Measurements from ENCODE around the gene KCNH4. TPM values are rescaled to one million over a fixed set of nuclear protein-coding genes. Genes with fewer than 3 reads are reported as not detected.

KCNH4 gene
- total RNA-seq, 1 donor from 2014 or later: not detected

DNA sequence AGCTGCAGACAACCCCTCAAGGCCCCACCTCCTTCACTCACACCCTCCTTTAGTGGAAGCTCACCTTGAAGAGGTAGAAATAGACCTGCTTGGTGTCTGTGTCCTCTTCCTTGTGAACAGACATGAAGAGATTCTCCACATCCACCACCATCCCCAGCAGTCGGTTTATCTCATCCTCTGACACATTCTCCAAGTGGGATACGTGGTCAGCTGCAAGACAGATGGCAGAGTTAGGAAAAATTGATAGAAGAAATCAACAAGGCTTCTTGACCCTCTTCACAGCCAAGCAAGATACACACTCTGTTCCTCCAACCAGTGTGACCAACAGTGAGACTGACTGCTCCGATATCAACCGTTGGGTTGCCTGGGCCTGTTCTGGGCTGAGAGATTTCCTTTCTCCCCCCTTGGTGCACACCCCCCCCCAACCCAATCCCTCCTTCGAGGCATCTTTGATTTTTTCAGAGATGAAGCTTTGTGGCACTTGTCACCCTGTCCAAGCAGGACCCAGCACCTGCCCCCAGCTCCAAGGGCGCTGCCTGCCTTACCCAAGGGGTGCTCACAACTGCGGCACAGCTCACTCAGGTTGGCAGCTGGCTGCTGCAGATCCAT is 60.7 kb downstream of the KCNH4 start:
- no peaks in the 10 kb centered on the region for H3K27me3 ChIP-seq (ENCODE audit: control insufficient read depth in 3 of 3, insufficient read depth in 3 of 3, low read length in 3 of 3)
- H3K4me1 ChIP-seq (ENCODE audit: control insufficient read depth in 3 of 3, insufficient read depth in 3 of 3, low read length in 3 of 3): peaks cover 19 to 29% (median 22%) of the 10 kb centered on the region in 3 donors
- peak overlapping the region; percentile 23 to 54 (median 27) for H3K9ac ChIP-seq (ENCODE audit: low read depth in 1 of 3, low read length in 3 of 3)
- no peak overlapping the region for H3K27ac ChIP-seq (ENCODE audit: low read depth, low read length)
- H3K9me3 ChIP-seq (ENCODE audit: control insufficient read depth in 3 of 3, low read length in 3 of 3): no peaks in the 10 kb centered on the region
- H3K36me3 ChIP-seq (ENCODE audit: control insufficient read depth in 3 of 3, insufficient read depth in 3 of 3, low read length in 3 of 3): peaks cover 33 to 40% (median 37%) of the 10 kb centered on the region in 3 donors
- peak overlapping the region; percentile 59 to 71 (median 66) for H3K4me3 ChIP-seq (ENCODE audit: low read length in 3 of 3)

DNA sequence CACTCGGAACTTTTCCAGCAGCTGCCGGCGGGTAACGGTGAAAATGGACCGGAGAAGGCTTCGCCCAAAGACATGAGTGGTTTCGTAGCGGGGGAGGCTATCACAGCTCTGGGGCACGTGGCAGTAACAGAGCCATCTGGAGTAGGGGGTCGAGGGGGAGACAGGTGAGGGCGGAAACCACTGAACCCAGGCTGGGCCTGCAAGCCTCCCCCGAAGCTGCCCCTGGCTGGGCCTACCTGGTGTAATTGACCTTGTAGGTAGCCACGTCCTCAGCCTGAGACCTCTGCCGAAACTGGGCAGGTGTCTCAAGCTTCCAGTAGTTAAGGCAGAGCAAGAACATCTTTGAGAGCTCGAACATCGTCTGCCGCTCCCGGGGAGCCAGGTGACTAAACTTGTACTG is 61.6 kb downstream of the KCNH4 start:
- peaks cover 34 to 44% (median 39%) of the 10 kb centered on the region in 3 donors for H3K36me3 ChIP-seq (ENCODE audit: control insufficient read depth in 3 of 3, insufficient read depth in 3 of 3, low read length in 3 of 3)
- no peaks in the 10 kb centered on the region for H3K27me3 ChIP-seq (ENCODE audit: control insufficient read depth in 3 of 3, insufficient read depth in 3 of 3, low read length in 3 of 3)
- H3K9me3 ChIP-seq (ENCODE audit: control insufficient read depth in 3 of 3, low read length in 3 of 3): no peaks in the 10 kb centered on the region
- no peak overlapping the region for H3K4me3 ChIP-seq (ENCODE audit: low read length in 3 of 3)
- peaks cover 19 to 29% (median 22%) of the 10 kb centered on the region in 3 donors for H3K4me1 ChIP-seq (ENCODE audit: control insufficient read depth in 3 of 3, insufficient read depth in 3 of 3, low read length in 3 of 3)
- H3K9ac ChIP-seq (ENCODE audit: low read depth in 1 of 3, low read length in 3 of 3): peak overlapping the region in 1 of 3 donors; percentile 25
- H3K27ac ChIP-seq (ENCODE audit: low read depth, low read length): no peak overlapping the region

DNA sequence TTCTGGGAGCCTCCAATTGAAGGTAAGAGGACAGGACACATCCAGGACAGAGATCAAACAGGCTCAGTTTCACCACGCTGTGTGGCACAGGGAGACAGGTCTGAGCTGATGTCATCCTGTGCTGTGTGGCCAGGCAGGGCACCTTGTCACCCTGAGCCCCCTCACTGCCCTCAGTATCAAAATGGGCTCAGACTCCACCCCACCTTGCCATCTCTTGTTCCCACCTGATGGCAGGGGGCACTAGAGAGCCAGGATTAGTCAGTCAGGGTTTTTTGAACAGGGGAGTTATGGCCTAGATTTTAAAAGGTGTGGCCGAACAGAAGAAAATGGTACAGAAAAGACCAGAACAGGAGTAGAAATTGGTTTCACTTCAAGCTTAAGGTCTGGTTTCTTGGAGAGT is 62.4 kb downstream of the KCNH4 start:
- no peaks in the 10 kb centered on the region for H3K9me3 ChIP-seq (ENCODE audit: control insufficient read depth in 3 of 3, low read length in 3 of 3)
- peaks cover 19 to 29% (median 22%) of the 10 kb centered on the region in 3 donors for H3K4me1 ChIP-seq (ENCODE audit: control insufficient read depth in 3 of 3, insufficient read depth in 3 of 3, low read length in 3 of 3)
- H3K4me3 ChIP-seq (ENCODE audit: low read length in 3 of 3): no peak overlapping the region
- peak overlapping the region in 1 of 3 donors; percentile 25 for H3K9ac ChIP-seq (ENCODE audit: low read depth in 1 of 3, low read length in 3 of 3)
- peaks cover 37 to 47% (median 41%) of the 10 kb centered on the region in 3 donors for H3K36me3 ChIP-seq (ENCODE audit: control insufficient read depth in 3 of 3, insufficient read depth in 3 of 3, low read length in 3 of 3)
- H3K27ac ChIP-seq (ENCODE audit: low read depth, low read length): no peak overlapping the region
- H3K27me3 ChIP-seq (ENCODE audit: control insufficient read depth in 3 of 3, insufficient read depth in 3 of 3, low read length in 3 of 3): no peaks in the 10 kb centered on the region

DNA sequence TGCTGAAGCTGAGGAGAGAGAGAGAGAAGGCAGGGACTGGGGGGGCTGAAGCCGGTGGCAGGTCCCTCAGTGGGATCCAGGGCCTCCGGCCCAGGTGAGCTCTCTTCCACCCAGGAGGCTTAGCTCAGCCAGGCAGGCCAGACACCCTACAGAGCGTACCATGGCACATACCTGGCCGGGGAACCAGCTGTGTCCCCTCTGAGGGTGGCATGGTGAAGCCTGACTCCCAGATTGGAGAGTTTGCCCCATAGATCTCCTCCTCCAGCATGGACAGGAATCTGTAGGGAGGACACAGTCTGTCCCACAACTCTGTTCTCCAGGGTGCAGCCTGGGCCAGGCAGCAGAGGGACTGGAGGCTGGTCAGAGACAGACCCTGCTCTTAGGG is 62.8 kb downstream of the KCNH4 start:
- H3K27me3 ChIP-seq (ENCODE audit: control insufficient read depth in 3 of 3, insufficient read depth in 3 of 3, low read length in 3 of 3): no peaks in the 10 kb centered on the region
- H3K4me3 ChIP-seq (ENCODE audit: low read length in 3 of 3): no peak overlapping the region
- no peak overlapping the region for H3K9ac ChIP-seq (ENCODE audit: low read depth in 1 of 3, low read length in 3 of 3)
- H3K27ac ChIP-seq (ENCODE audit: low read depth, low read length): no peak overlapping the region
- H3K4me1 ChIP-seq (ENCODE audit: control insufficient read depth in 3 of 3, insufficient read depth in 3 of 3, low read length in 3 of 3): peaks cover 22 to 32% (median 22%) of the 10 kb centered on the region in 3 donors
- H3K9me3 ChIP-seq (ENCODE audit: control insufficient read depth in 3 of 3, low read length in 3 of 3): no peaks in the 10 kb centered on the region
- H3K36me3 ChIP-seq (ENCODE audit: control insufficient read depth in 3 of 3, insufficient read depth in 3 of 3, low read length in 3 of 3): peaks cover 41 to 47% (median 43%) of the 10 kb centered on the region in 3 donors

DNA sequence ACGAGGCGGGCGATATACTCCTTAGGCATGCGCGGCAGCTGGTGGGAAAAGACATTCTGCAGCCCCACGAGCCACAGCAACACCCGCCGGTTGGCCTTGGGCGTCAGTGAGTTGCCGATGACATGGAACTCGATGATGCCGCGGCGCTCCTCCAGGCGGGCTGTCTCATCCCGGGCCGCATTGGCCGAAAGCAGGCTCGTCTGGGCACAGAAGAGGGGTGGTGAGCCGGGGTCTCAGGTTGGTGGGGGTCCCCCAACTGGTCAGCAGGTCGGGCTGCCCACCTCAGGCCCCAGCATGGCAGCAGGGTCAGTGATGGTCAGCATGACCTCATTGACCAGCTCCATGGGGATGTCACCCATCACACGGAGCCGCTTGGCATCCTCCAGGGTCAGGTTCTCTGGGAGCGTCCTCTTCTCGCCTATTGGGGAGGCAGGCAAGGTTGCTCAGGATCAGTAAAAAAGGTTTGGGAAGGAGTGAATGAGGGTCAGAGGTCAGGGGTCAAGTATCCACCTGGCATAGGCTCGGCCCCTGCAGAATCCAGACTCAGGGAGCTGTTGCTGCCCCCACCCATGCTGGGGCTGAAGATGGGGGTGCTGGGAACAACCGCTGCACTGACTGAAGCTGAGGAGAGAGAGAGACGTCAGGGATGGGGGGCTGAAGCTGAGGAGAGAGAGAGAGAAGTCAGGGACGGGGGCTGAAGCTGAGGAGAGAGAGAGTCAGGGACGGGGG is 63.4 kb downstream of the KCNH4 start:
- Histone ChIP-seq H3K4me1 (ENCODE audit: control insufficient read depth in 3 of 3, insufficient read depth in 3 of 3, low read length in 3 of 3) (peaks cover 23 to 33% (median 27%) of the 10 kb centered on the region in 3 donors), H3K4me3 (ENCODE audit: low read length in 3 of 3) (no peak overlapping the region), H3K9me3 (ENCODE audit: control insufficient read depth in 3 of 3, low read length in 3 of 3) (no peaks in the 10 kb centered on the region), H3K27me3 (ENCODE audit: control insufficient read depth in 3 of 3, insufficient read depth in 3 of 3, low read length in 3 of 3) (no peaks in the 10 kb centered on the region), H3K27ac (ENCODE audit: low read depth, low read length) (no peak overlapping the region), H3K36me3 (ENCODE audit: control insufficient read depth in 3 of 3, insufficient read depth in 3 of 3, low read length in 3 of 3) (peaks cover 42 to 47% (median 45%) of the 10 kb centered on the region in 3 donors), H3K9ac (ENCODE audit: low read depth in 1 of 3, low read length in 3 of 3) (no peak overlapping the region)

DNA sequence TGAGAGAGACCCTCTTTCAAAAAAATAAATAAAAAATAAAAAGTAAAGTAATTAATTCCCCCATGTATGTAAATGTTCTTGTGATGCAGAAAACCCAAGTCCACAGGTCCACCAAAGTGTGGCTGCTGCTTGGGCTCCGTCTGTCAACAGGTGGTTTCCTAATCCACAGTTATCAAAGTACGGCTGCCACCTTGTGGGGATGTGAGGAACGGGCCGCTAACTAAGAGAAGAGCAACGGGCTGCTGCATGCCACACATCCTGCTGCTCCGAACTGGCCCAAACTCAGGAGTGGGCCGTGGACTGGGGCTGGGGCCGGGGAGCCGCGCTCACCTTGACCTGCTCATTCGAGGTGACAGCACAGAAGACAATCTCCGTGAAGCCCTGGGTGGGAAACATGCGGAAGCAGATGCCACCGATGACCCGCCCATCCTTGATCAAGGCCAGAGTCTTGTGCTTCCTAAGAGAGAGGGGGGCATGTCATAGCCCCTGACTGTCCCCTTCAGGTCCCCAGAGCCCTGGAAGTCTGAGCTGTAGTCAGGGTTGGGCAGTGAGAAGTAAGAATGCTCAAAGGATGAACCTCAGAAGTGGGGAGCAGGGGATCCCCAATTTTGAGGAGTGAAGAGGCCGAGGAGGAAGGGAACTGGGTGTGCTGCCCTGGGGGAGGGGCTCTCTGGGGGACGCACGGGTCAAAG is 64.1 kb downstream of the KCNH4 start:
- Histone ChIP-seq H3K4me1 (ENCODE audit: control insufficient read depth in 3 of 3, insufficient read depth in 3 of 3, low read length in 3 of 3) (peaks cover 23 to 36% (median 27%) of the 10 kb centered on the region in 3 donors), H3K27ac (ENCODE audit: low read depth, low read length) (no peak overlapping the region), H3K36me3 (ENCODE audit: control insufficient read depth in 3 of 3, insufficient read depth in 3 of 3, low read length in 3 of 3) (peaks cover 42 to 47% (median 45%) of the 10 kb centered on the region in 3 donors), H3K9ac (ENCODE audit: low read depth in 1 of 3, low read length in 3 of 3) (no peak overlapping the region), H3K9me3 (ENCODE audit: control insufficient read depth in 3 of 3, low read length in 3 of 3) (no peaks in the 10 kb centered on the region), H3K27me3 (ENCODE audit: control insufficient read depth in 3 of 3, insufficient read depth in 3 of 3, low read length in 3 of 3) (no peaks in the 10 kb centered on the region), H3K4me3 (ENCODE audit: low read length in 3 of 3) (no peak overlapping the region)

DNA sequence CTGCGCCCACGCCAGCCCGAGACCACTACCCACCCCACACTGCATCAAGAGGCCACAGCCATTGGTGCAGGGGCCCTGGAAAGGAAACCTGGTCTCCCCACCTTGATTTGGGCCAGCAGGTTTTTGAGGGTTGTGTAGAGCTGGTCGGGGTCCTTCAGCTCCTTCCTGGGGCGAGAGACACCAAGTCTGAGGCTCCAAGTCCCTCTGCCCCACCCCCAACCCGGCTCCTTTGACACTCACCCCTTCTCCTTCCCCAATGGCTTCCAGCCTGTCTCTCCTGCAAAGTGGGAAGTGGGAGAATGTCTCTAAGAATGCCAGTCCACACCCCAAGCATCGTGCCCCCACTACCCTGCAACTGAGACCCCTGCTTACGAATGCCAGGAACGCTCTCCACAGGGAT is 66.8 kb downstream of the KCNH4 start:
- Histone ChIP-seq H3K4me1 (ENCODE audit: control insufficient read depth in 3 of 3, insufficient read depth in 3 of 3, low read length in 3 of 3) (peaks cover 16 to 31% (median 22%) of the 10 kb centered on the region in 3 donors), H3K4me3 (ENCODE audit: low read length in 3 of 3) (no peak overlapping the region), H3K36me3 (ENCODE audit: control insufficient read depth in 3 of 3, insufficient read depth in 3 of 3, low read length in 3 of 3) (peaks cover 37 to 43% (median 43%) of the 10 kb centered on the region in 3 donors)

DNA sequence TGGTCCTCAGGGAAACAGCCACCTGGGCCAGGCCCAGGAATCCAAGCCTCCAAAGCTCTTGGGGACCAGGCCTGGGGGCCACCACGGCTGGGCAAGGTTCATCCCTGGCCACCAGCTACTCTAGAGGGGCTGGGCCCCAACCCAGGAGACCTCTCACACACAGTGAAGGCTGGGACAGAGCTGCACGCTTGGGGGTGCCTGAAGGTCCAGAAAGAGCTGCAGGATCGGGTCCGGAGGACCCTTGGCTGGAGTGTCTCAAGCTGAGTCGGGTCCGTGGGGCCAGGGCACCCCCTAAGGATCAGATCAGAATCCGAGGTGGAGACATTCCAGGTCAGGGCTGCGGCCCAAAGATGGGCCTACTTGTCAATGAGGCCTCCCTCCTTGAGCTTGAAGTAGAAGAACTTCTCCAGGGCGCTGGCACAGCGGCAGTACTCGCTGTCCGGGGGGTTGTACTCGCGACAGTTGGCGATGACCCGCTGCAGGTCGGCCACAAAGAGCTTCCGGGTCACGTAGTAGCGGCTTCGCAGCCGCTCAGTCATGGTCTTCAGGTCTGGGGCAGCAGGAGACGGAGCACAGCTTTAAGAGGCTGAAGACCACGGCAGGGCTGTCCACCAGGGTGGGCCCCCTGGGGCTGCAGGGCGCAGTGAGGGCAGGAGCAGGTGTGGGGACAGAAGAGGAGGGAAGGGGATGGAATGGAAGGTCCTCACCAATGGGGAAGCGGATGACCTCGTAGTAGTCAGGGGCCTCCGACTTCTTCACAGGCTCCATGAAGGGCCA is 67.5 kb downstream of the KCNH4 start:
- Histone ChIP-seq H3K36me3 (ENCODE audit: control insufficient read depth in 3 of 3, insufficient read depth in 3 of 3, low read length in 3 of 3) (peaks cover 32 to 43% (median 42%) of the 10 kb centered on the region in 3 donors), H3K27me3 (ENCODE audit: control insufficient read depth in 3 of 3, insufficient read depth in 3 of 3, low read length in 3 of 3) (no peaks in the 10 kb centered on the region), H3K9ac (ENCODE audit: low read depth in 1 of 3, low read length in 3 of 3) (peak overlapping the region; percentile 81 to 91 (median 88)), H3K9me3 (ENCODE audit: control insufficient read depth in 3 of 3, low read length in 3 of 3) (no peaks in the 10 kb centered on the region), H3K4me3 (ENCODE audit: low read length in 3 of 3) (peak overlapping the region in 1 of 3 donors; percentile 90), H3K27ac (ENCODE audit: low read depth, low read length) (peak overlapping the region; percentile 90), H3K4me1 (ENCODE audit: control insufficient read depth in 3 of 3, insufficient read depth in 3 of 3, low read length in 3 of 3) (peaks cover 16 to 31% (median 22%) of the 10 kb centered on the region in 3 donors)

More for the DNA sequence above, 66.8 kb downstream of the KCNH4 start:
- Histone ChIP-seq H3K27ac (ENCODE audit: low read depth, low read length) (no peak overlapping the region), H3K27me3 (ENCODE audit: control insufficient read depth in 3 of 3, insufficient read depth in 3 of 3, low read length in 3 of 3) (no peaks in the 10 kb centered on the region), H3K9me3 (ENCODE audit: control insufficient read depth in 3 of 3, low read length in 3 of 3) (no peaks in the 10 kb centered on the region), H3K9ac (ENCODE audit: low read depth in 1 of 3, low read length in 3 of 3) (no peak overlapping the region)

DNA sequence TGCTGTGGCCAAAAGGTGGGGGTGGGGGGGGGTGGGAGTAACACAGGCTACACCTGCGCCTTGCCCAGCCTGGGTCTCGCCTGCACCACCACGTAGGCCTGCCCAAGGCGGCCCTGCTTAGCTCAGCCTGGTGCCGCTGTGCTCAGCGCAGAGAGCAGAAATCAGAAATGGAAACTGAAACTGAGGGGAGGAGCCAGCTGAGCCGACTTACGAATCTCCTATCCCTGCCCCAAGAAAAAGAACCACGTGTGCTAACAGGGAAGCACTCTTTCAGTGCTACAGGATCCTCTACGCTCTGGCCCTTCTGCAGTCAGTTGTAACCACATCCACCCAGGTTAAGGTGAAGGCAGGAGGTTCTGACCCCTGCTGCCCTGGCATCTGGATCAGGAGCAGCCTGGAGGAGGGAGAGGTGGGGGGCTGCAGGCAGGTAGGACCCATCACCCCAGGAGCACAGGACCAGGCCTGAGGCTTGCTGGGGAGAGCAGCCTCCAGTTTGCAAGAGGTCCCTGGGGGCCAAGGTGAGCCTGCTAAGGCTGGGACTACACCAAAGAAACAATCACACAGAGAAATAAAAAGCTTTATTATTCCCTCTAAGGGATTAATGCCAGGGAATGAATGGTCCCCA is 68.3 kb downstream of the KCNH4 start, which contains the start of gene DHX58:
DHX58 (minus strand) TSS at position 163 of the 625 bp plus-strand sequence. CDS start 822 bp downstream, outside the sequence.
- H3K36me3 ChIP-seq (ENCODE audit: control insufficient read depth in 3 of 3, insufficient read depth in 3 of 3, low read length in 3 of 3): peaks cover 32 to 41% (median 34%) of the 10 kb centered on the region in 3 donors
- H3K4me3 ChIP-seq (ENCODE audit: low read length in 3 of 3): peak within 1 kb of the TSS; percentile 86 to 90 (median 87)
- no peaks in the 10 kb centered on the region for H3K9me3 ChIP-seq (ENCODE audit: control insufficient read depth in 3 of 3, low read length in 3 of 3)

More for the DNA sequence above, 68.3 kb downstream of the KCNH4 start, which contains the start of gene DHX58:
- H3K4me1 ChIP-seq (ENCODE audit: control insufficient read depth in 3 of 3, insufficient read depth in 3 of 3, low read length in 3 of 3): peaks cover 16 to 31% (median 22%) of the 10 kb centered on the region in 3 donors
- H3K27ac ChIP-seq (ENCODE audit: low read depth, low read length): peak within 1 kb of the TSS; percentile 90
- no peaks in the 10 kb centered on the region for H3K27me3 ChIP-seq (ENCODE audit: control insufficient read depth in 3 of 3, insufficient read depth in 3 of 3, low read length in 3 of 3)
- peak within 1 kb of the TSS; percentile 88 to 91 (median 89) for H3K9ac ChIP-seq (ENCODE audit: low read depth in 1 of 3, low read length in 3 of 3)

All from skeletal muscle tissue (tissue), 4 donors.